ENCODE results near the gene WAS.

GRCh38 chrX:48685416-48685815, 1.8 kb downstream of the WAS start:
- TF ChIP-seq POLR2AphosphoS5 (IDR thresholded peaks at IDR 0.05; ENCODE audit: low read depth, low read length) = no peak
- TF ChIP-seq MXI1 (IDR thresholded peaks at IDR 0.05; ENCODE audit: low read depth, low read length) = no peak
- TF ChIP-seq EZH2phosphoT487 (IDR thresholded peaks at IDR 0.05; ENCODE audit: borderline replicate concordance, low read depth) = no peak
- no peak for TF ChIP-seq CTCF (IDR thresholded peaks at IDR 0.05)
- no peak for TF ChIP-seq RAD21 (IDR thresholded peaks at IDR 0.05; ENCODE audit: low read length)
- TF ChIP-seq NFIC (IDR thresholded peaks at IDR 0.05; ENCODE audit: borderline replicate concordance) = no peak
- no peak for TF ChIP-seq TCF12 (IDR thresholded peaks at IDR 0.05)
- TF ChIP-seq RCOR1 (IDR thresholded peaks at IDR 0.05; ENCODE audit: low read length) = no peak
- TF ChIP-seq SMC3 (IDR thresholded peaks at IDR 0.05; ENCODE audit: low read depth, low read length) = no peak
- TF ChIP-seq FOXM1 (IDR thresholded peaks at IDR 0.05; ENCODE audit: low read depth) = no peak
